GM13976 (cell line): ENCODE results near the gene IL31RA.

ENCODE experiments used
- DNase-seq: peaks from one replicate; pipeline ENCODE4 v3.0.0; 2012; ENCODE audit warnings: low spot score
- in situ Hi-C: fragments of 300-500 bp; cut with MboI; formaldehyde crosslinking; loops from one replicate; pipeline ENCODE4 v1.12.0; 2022; ENCODE audit warnings: low sequenced_read_pairs, mixed read lengths, inconsistent platforms; ENCODE audit not compliant: unreplicated experiment
- TF ChIP-seq, protein P1 (sequence below): IDR thresholded peaks from 2 replicates; pipeline ENCODE4 v1.5.1; 2012; ENCODE audit warnings: borderline replicate concordance, mild to moderate bottlenecking; ENCODE audit not compliant: insufficient read depth; ENCODE audit errors: extremely low read depth, missing control alignments, control extremely low read depth

Gene IL31RA

GRCh38 chr5:55911784-55912653, 60.9 kb downstream of the IL31RA start:
- in situ Hi-C loops, result no loop called here
- TF ChIP-seq, protein P1, sequence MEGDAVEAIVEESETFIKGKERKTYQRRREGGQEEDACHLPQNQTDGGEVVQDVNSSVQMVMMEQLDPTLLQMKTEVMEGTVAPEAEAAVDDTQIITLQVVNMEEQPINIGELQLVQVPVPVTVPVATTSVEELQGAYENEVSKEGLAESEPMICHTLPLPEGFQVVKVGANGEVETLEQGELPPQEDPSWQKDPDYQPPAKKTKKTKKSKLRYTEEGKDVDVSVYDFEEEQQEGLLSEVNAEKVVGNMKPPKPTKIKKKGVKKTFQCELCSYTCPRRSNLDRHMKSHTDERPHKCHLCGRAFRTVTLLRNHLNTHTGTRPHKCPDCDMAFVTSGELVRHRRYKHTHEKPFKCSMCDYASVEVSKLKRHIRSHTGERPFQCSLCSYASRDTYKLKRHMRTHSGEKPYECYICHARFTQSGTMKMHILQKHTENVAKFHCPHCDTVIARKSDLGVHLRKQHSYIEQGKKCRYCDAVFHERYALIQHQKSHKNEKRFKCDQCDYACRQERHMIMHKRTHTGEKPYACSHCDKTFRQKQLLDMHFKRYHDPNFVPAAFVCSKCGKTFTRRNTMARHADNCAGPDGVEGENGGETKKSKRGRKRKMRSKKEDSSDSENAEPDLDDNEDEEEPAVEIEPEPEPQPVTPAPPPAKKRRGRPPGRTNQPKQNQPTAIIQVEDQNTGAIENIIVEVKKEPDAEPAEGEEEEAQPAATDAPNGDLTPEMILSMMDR, result no peak
- DNase-seq, result no peak

GRCh38 chr5:55913466-55914413, 62.6 kb downstream of the IL31RA start:
- in situ Hi-C loops, result no loop called here
- TF ChIP-seq, protein P1, result no peak
- DNase-seq, result no peak

- in situ Hi-C loops, result no loop called here
- TF ChIP-seq, protein P1, result no peak
- DNase-seq, result no peak
These were observed 63.8 kb downstream of the IL31RA start for GRCh38 chr5:55914971-55915370.

DNA sequence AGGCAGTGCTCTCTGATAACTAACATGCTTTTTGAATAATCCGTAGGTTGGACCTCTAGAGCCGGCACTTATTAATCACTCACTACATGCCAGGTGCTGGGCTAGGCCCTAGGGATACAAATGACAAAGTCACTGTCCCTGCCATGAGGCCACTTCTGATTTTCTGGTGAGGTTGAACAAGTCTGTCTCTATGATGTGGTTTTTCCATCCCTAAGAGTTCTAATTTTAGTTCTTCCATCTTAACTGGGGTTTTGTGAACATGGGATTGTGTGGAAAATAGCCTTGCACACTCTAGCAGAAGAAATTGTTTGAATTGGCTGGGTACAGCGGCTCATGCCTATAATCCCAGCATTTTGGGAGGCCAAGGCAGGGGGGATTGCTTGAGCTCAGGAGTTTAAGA, 64.6 kb downstream of the IL31RA start:
- TF ChIP-seq, protein P1, result no peak
- no peak for DNase-seq
- in situ Hi-C loops, result no loop called here

- TF ChIP-seq, protein P1, result no peak
- in situ Hi-C loops, result no loop called here
- DNase-seq, result peak; percentile 0
These were observed 65.8 kb downstream of the IL31RA start for GRCh38 chr5:55916986-55917385.

DNA sequence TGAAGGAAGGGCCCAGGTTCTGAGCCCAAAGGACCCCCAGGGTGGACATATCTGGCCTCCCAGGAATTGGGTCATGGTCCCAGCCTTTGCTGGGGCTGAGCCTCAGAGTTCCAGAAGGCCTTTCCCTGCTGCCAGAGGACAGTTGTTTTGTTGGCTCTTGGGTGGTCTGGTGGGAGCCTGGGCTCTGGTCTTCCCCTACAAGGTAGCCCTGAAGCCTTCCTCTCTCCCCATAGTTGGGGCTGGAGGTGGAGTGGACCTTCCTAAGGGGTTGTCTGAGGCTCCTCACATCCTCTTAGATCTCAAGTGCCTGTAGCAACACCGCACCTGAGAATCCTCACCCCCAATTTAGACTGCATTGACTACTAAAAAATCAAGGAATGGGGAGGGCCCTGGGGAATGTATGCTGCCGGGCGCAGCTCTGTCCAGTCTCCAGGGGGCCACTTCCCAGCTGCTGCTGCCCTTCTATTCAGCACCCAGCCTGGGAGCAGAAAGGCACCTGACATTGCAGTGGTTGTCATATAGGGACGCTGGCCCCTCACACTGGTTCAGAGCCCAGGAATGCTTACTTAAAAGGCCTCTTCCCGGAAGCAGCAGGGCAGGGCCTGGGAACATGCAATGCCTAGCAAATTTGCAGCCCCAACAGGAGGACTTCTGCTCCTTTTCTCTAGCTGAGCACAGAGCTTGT, 66.4 kb downstream of the IL31RA start:
- TF ChIP-seq, protein P1, result no peak
- peak; percentile 3 for DNase-seq
- in situ Hi-C loops, result no loop called here
